Measurements from ENCODE around the gene RAF1.
A peak's percentile ranks its signal among the peaks of the same experiment; 100 is the strongest.
"Not testable (repeated sequence)": the region's sequence is repeated elsewhere in the genome, so short reads cannot be mapped to it uniquely, and the experiment has no call there.

Gene RAF1

GRCh38 chr3:12663936-12664908 lies at the start of gene RAF1:
Gene RAF1, minus strand, starts transcription at chr3:12664117. Its CDS starts 45,396 bp downstream, at chr3:12618721.
- Histone ChIP-seq H3K36me3 (ENCODE audit: control insufficient read depth, insufficient read depth, low read length) (no peaks in the 10 kb centered on the region), H3K27ac (ENCODE audit: low read depth, low read length) (peak within 1 kb of the TSS; percentile 100), H3K4me1 (ENCODE audit: control insufficient read depth, insufficient read depth, low read length) (peaks cover 6% of the 10 kb centered on the region), H3K27me3 (ENCODE audit: control insufficient read depth, insufficient read depth, low read length) (no peaks in the 10 kb centered on the region), H3K9ac (ENCODE audit: low read length) (peak within 1 kb of the TSS; percentile 100), H3K4me3 (ENCODE audit: low read length) (peak within 1 kb of the TSS; percentile 100)

DNA sequence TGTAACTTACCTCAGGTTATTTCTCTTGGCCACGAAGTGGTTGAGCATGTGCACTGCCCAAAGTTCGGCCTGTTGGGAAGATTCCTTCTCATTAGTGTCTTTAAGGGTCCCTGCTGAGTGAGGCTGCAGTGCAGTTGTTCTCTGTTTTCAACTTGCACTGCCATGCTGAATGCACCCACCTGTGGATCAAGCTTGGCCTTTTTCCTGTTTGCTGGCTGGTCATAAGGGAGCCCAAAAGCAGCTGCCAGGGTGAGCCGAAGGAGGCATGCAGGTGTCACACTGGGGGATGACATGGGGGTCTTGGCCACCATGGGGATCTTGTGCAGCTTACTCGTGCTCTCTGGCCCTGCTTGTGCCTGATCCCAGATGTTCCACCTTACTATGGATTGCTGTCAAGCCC lies 46.1 kb upstream of the RAF1 start:
- Histone ChIP-seq H3K27me3 (ENCODE audit: control insufficient read depth, insufficient read depth, low read length) (no peaks in the 10 kb centered on the region), H3K4me3 (ENCODE audit: low read length) (no peak overlapping the region), H3K9ac (ENCODE audit: low read length) (no peak overlapping the region), H3K27ac (ENCODE audit: low read depth, low read length) (no peak overlapping the region), H3K36me3 (ENCODE audit: control insufficient read depth, insufficient read depth, low read length) (no peaks in the 10 kb centered on the region), H3K4me1 (ENCODE audit: control insufficient read depth, insufficient read depth, low read length) (no peaks in the 10 kb centered on the region)

- no peak overlapping the region for H3K4me3 ChIP-seq (ENCODE audit: low read length)
- no peak overlapping the region for H3K9ac ChIP-seq (ENCODE audit: low read length)
- no peak overlapping the region for H3K27ac ChIP-seq (ENCODE audit: low read depth, low read length)
- H3K36me3 ChIP-seq (ENCODE audit: control insufficient read depth, insufficient read depth, low read length) = no peaks in the 10 kb centered on the region
- H3K27me3 ChIP-seq (ENCODE audit: control insufficient read depth, insufficient read depth, low read length) = no peaks in the 10 kb centered on the region
- H3K4me1 ChIP-seq (ENCODE audit: control insufficient read depth, insufficient read depth, low read length) = no peaks in the 10 kb centered on the region
These were observed 45.4 kb upstream of the RAF1 start for GRCh38 chr3:12709334-12709733.

- H3K27me3 ChIP-seq (ENCODE audit: control insufficient read depth, insufficient read depth, low read length) = no peaks in the 10 kb centered on the region
- no peak overlapping the region for H3K4me3 ChIP-seq (ENCODE audit: low read length)
- no peak overlapping the region for H3K27ac ChIP-seq (ENCODE audit: low read depth, low read length)
- no peaks in the 10 kb centered on the region for H3K36me3 ChIP-seq (ENCODE audit: control insufficient read depth, insufficient read depth, low read length)
- no peak overlapping the region for H3K9ac ChIP-seq (ENCODE audit: low read length)
- H3K4me1 ChIP-seq (ENCODE audit: control insufficient read depth, insufficient read depth, low read length) = no peaks in the 10 kb centered on the region
These were observed 44.8 kb upstream of the RAF1 start for GRCh38 chr3:12708584-12709192.

DNA sequence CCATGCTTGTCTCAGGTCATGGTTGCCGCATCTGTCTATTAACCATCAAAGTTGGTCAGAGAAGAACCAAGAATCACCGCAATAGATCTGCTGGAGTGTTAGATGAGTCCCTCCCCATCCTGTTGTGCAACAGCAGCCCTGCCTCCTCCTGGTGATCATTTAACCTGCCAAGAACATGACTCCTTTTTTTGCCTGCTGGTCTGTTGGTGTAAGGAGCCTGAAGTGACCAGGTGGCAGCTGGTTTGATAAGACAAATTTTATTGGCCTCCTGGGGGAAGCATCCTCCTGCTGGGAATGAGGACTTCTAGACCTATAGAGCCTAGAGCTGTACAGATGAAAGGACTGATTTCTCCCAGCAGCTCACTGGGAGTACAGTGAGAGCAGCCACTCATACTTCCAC lies 43.5 kb upstream of the RAF1 start:
- no peak overlapping the region for H3K27ac ChIP-seq (ENCODE audit: low read depth, low read length)
- H3K27me3 ChIP-seq (ENCODE audit: control insufficient read depth, insufficient read depth, low read length) = no peaks in the 10 kb centered on the region
- H3K4me3 ChIP-seq (ENCODE audit: low read length) = no peak overlapping the region
- no peaks in the 10 kb centered on the region for H3K4me1 ChIP-seq (ENCODE audit: control insufficient read depth, insufficient read depth, low read length)
- H3K9ac ChIP-seq (ENCODE audit: low read length) = no peak overlapping the region
- no peaks in the 10 kb centered on the region for H3K36me3 ChIP-seq (ENCODE audit: control insufficient read depth, insufficient read depth, low read length)

DNA sequence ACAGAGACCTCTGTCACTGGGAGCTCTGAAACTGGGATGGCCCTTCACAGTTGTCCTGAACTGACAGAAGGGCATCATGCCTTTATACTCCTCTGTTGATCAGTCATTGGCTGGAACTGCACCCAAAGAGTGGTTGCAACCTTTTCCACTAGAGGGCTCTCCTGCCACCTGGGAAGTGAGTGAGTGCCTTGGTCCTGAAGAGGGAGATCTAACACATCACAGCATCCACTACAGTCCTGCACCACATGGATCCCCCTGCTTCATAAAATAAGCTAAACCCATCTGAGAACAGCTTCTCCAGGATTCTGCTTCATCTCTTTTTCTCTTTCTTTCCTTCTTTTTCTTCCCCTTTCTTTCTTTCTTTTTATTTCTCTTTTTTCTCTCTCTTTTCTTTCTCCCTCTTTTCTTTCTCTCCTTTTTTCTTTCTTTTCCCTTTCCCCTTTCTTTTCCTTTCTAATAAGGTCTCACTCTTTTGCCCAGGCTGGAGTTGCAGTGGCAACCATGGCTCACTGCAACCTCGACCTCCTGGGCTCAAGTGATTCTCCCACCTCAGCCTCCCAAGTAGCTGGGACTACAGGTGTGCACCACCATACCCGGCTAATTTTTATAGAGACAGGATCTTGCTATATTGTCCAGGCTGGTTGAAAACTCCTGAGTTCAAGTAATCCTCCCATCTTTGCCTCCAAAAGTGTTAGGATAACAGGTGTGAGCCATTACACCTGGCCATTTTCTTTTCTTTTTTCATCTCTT lies 42.8 kb upstream of the RAF1 start:
- Histone ChIP-seq H3K4me1 (ENCODE audit: control insufficient read depth, insufficient read depth, low read length) (no peaks in the 10 kb centered on the region), H3K36me3 (ENCODE audit: control insufficient read depth, insufficient read depth, low read length) (no peaks in the 10 kb centered on the region), H3K4me3 (ENCODE audit: low read length) (no peak overlapping the region), H3K27me3 (ENCODE audit: control insufficient read depth, insufficient read depth, low read length) (no peaks in the 10 kb centered on the region), H3K9ac (ENCODE audit: low read length) (no peak overlapping the region), H3K27ac (ENCODE audit: low read depth, low read length) (no peak overlapping the region)

- H3K4me3 ChIP-seq (ENCODE audit: low read length) = no peak overlapping the region
- no peak overlapping the region for H3K9ac ChIP-seq (ENCODE audit: low read length)
- H3K4me1 ChIP-seq (ENCODE audit: control insufficient read depth, insufficient read depth, low read length) = no peaks in the 10 kb centered on the region
- H3K36me3 ChIP-seq (ENCODE audit: control insufficient read depth, insufficient read depth, low read length) = no peaks in the 10 kb centered on the region
- H3K27me3 ChIP-seq (ENCODE audit: control insufficient read depth, insufficient read depth, low read length) = no peaks in the 10 kb centered on the region
- H3K27ac ChIP-seq (ENCODE audit: low read depth, low read length) = no peak overlapping the region
These were observed 42.1 kb upstream of the RAF1 start for GRCh38 chr3:12705981-12706380.

GRCh38 chr3:12705374-12705926 lies 41.5 kb upstream of the RAF1 start:
- no peaks in the 10 kb centered on the region for H3K27me3 ChIP-seq (ENCODE audit: control insufficient read depth, insufficient read depth, low read length)
- H3K4me3 ChIP-seq (ENCODE audit: low read length) = no peak overlapping the region
- H3K9ac ChIP-seq (ENCODE audit: low read length) = no peak overlapping the region
- H3K36me3 ChIP-seq (ENCODE audit: control insufficient read depth, insufficient read depth, low read length) = no peaks in the 10 kb centered on the region
- H3K4me1 ChIP-seq (ENCODE audit: control insufficient read depth, insufficient read depth, low read length) = no peaks in the 10 kb centered on the region
- H3K27ac ChIP-seq (ENCODE audit: low read depth, low read length) = no peak overlapping the region

- Histone ChIP-seq H3K4me1 (ENCODE audit: control insufficient read depth, insufficient read depth, low read length) (no peaks in the 10 kb centered on the region), H3K9ac (ENCODE audit: low read length) (no peak overlapping the region), H3K27ac (ENCODE audit: low read depth, low read length) (no peak overlapping the region), H3K27me3 (ENCODE audit: control insufficient read depth, insufficient read depth, low read length) (no peaks in the 10 kb centered on the region), H3K36me3 (ENCODE audit: control insufficient read depth, insufficient read depth, low read length) (no peaks in the 10 kb centered on the region), H3K4me3 (ENCODE audit: low read length) (no peak overlapping the region)
These were observed 38.6 kb upstream of the RAF1 start for GRCh38 chr3:12702501-12702900.

GRCh38 chr3:12701601-12702000 lies 37.7 kb upstream of the RAF1 start:
- not testable (repeated sequence) for H3K9ac ChIP-seq (ENCODE audit: low read length); H3K27ac ChIP-seq (ENCODE audit: low read depth, low read length); H3K36me3 ChIP-seq (ENCODE audit: control insufficient read depth, insufficient read depth, low read length); H3K27me3 ChIP-seq (ENCODE audit: control insufficient read depth, insufficient read depth, low read length); H3K4me3 ChIP-seq (ENCODE audit: low read length); H3K4me1 ChIP-seq (ENCODE audit: control insufficient read depth, insufficient read depth, low read length)

DNA sequence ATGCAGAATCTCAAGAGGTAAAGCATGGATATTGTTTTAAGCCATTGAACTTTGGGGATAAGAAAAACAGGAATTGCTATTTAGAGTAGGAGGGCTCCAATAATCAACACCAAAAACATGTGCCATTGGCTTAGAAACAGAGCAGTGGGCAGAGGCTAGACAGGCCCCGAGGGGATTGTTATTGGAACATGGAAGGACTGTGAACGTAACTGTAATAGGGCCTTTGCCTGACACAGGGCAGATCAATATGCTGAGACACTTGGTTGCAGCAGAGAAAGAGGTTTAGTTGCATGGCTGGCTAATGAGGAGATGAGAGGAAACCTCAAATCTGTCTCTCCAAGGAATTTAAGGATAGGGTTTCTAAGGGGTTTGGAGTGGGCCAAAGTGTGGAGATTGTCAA lies 36.9 kb upstream of the RAF1 start:
- H3K4me1 ChIP-seq (ENCODE audit: control insufficient read depth, insufficient read depth, low read length) = no peaks in the 10 kb centered on the region
- H3K9ac ChIP-seq (ENCODE audit: low read length) = no peak overlapping the region
- H3K27me3 ChIP-seq (ENCODE audit: control insufficient read depth, insufficient read depth, low read length) = no peaks in the 10 kb centered on the region
- H3K27ac ChIP-seq (ENCODE audit: low read depth, low read length) = no peak overlapping the region
- no peak overlapping the region for H3K4me3 ChIP-seq (ENCODE audit: low read length)
- H3K36me3 ChIP-seq (ENCODE audit: control insufficient read depth, insufficient read depth, low read length) = no peaks in the 10 kb centered on the region

- Histone ChIP-seq H3K4me1 (ENCODE audit: control insufficient read depth, insufficient read depth, low read length) (no peaks in the 10 kb centered on the region), H3K4me3 (ENCODE audit: low read length) (no peak overlapping the region), H3K27ac (ENCODE audit: low read depth, low read length) (no peak overlapping the region), H3K9ac (ENCODE audit: low read length) (no peak overlapping the region), H3K36me3 (ENCODE audit: control insufficient read depth, insufficient read depth, low read length) (no peaks in the 10 kb centered on the region), H3K27me3 (ENCODE audit: control insufficient read depth, insufficient read depth, low read length) (no peaks in the 10 kb centered on the region)
These were observed 32.0 kb upstream of the RAF1 start for GRCh38 chr3:12695916-12696315.
